Gastroesophageal sphincter (tissue), 4 donors: Measurements from ENCODE around the gene LRRC63. TPM values are rescaled to one million over a fixed set of nuclear protein-coding genes. Genes with fewer than 3 reads are reported as not detected.
"Not testable (repeated sequence)": the region's sequence is repeated elsewhere in the genome, so short reads cannot be mapped to it uniquely, and the experiment has no call there.

ENCODE experiments used
- ATAC-seq: fragments of 150-250 bp; one replicate; pipeline ENCODE4 v1.9.1; 2016; ENCODE audit warnings: mild to moderate bottlenecking, moderate library complexity
- H3K27ac ChIP-seq, 4 donors: fragments of 200-600 bp; sonication (generic) in 3 of 4; 1 replicate in 3 of 4; 2 replicates in 1 of 4; pipeline ENCODE4 v1.5.1; 2016 to 2019
- H3K27me3 ChIP-seq: fragments of 200-600 bp; sonication (generic); one replicate; pipeline ENCODE4 v1.5.1; 2019
- H3K36me3 ChIP-seq, 2 donors: fragments of 200-600 bp; sonication (generic); one replicate each; pipeline ENCODE4 v1.5.1; 2019; ENCODE audit warnings: control low read depth in 1 of 2
- H3K4me1 ChIP-seq, 3 donors: fragments of 200-600 bp; sonication (generic); 1 replicate in 2 of 3; 2 replicates in 1 of 3; pipeline ENCODE4 v1.5.1; 2016 to 2019; ENCODE audit warnings: control low read depth in 2 of 3
- H3K4me3 ChIP-seq, 2 donors: fragments of 200-600 bp; sonication (generic); one replicate each; pipeline ENCODE4 v1.5.1; 2019; ENCODE audit warnings: mild to moderate bottlenecking in 1 of 2, moderate library complexity in 1 of 2
- H3K9me3 ChIP-seq, 3 donors: fragments of 200-600 bp; sonication (generic); one replicate each; pipeline ENCODE4 v1.5.1; 2017 to 2019; ENCODE audit warnings: control low read depth in 2 of 3
- CTCF ChIP-seq, 4 experiments: fragments of 200-600 bp in 2 of 4; fragments of 450-650 bp in 2 of 4; sonication (generic) in 1 of 4; IDR thresholded peaks; one replicate each; pipeline ENCODE4 v1.5.1; 2017 to 2019; ENCODE audit warnings: antibody characterized with exemption in 4 of 4, mild to moderate bottlenecking in 2 of 4, moderate library complexity in 2 of 4
- EP300 ChIP-seq: sonication (generic); formaldehyde crosslinking; IDR thresholded peaks from one replicate; pipeline ENCODE4 v1.6.1; 2017; ENCODE audit warnings: antibody characterized with exemption, mild to moderate bottlenecking
- POLR2A ChIP-seq, 2 donors: fragments of 450-650 bp; IDR thresholded peaks; one replicate each; pipeline ENCODE4 v1.6.1; 2017; ENCODE audit warnings: antibody characterized with exemption in 2 of 2, mild to moderate bottlenecking in 2 of 2, moderate library complexity in 1 of 2
- POLR2AphosphoS5 ChIP-seq: sonication (generic); formaldehyde crosslinking; IDR thresholded peaks from one replicate; pipeline ENCODE4 v1.6.1; 2017; ENCODE audit warnings: antibody characterized with exemption
- WGBS, 2 donors: methylation state at CpG; one replicate each; pipeline ENCODE4 v1.1.5; 2018; ENCODE audit warnings: low coverage in 1 of 2; 5-methylcytosine and 5-hydroxymethylcytosine counted together
- total RNA-seq, 4 donors: library from RNA; depleted of rRNA; stranded (reverse); fragments of >200 nt; gene quantifications; one replicate each; pipeline ENCODE4 v1.1.0, GENCODE V29; 2016

The LRRC63 gene
- total RNA-seq, 4 donors from 2014 or later: not detected

GRCh38 chr13:46207828-46208227 is 3.9 kb upstream of the LRRC63 start:
- H3K9me3 ChIP-seq: no peaks in the 10 kb centered on the region
- no peak for ATAC-seq
- TF ChIP-seq CTCF (IDR thresholded peaks at IDR 0.05) (no peak), POLR2A (IDR thresholded peaks at IDR 0.05) (no peak), EP300 (no peak), POLR2AphosphoS5 (no peak)

GRCh38 chr13:46210362-46211083 is 1.2 kb upstream of the LRRC63 start:
- no peak for ATAC-seq
- Histone ChIP-seq H3K36me3 (no peaks in the 10 kb centered on the region), H3K27ac (no peak overlapping the region), H3K9me3 (no peaks in the 10 kb centered on the region), H3K4me3 (peak overlapping the region in 1 of 2 donors; percentile 53), H3K27me3 (peaks cover 4% of the 10 kb centered on the region), H3K4me1 (peaks cover 0 to 13% (median 4%) of the 10 kb centered on the region in 3 donors)
- WGBS, 2 donors: 76 to 83% methylated on average over 6 of the region's 6 CpGs
- TF ChIP-seq POLR2AphosphoS5: no peak

More at GRCh38 chr13:46207828-46208227, 3.9 kb upstream of the LRRC63 start:
- no CpG with 5 or more reads among the region's 7 CpGs for WGBS, 2 donors
- H3K4me1 ChIP-seq: peaks cover 0 to 13% (median 4%) of the 10 kb centered on the region in 3 donors
- H3K27ac ChIP-seq: no peak overlapping the region
- H3K27me3 ChIP-seq: peaks cover 4% of the 10 kb centered on the region
- H3K36me3 ChIP-seq: no peaks in the 10 kb centered on the region
- no peak overlapping the region for H3K4me3 ChIP-seq

- Histone ChIP-seq H3K27ac (no peak overlapping the region), H3K4me3 (peak overlapping the region; percentile 41 to 53), H3K36me3 (no peaks in the 10 kb centered on the region), H3K9me3 (peaks cover 0 to 5% (median 0%) of the 10 kb centered on the region in 3 donors), H3K27me3 (peaks cover 4% of the 10 kb centered on the region), H3K4me1 (peaks cover 0 to 13% (median 4%) of the 10 kb centered on the region in 3 donors)
- TF ChIP-seq POLR2AphosphoS5 (no peak), CTCF (IDR thresholded peaks at IDR 0.05) (no peak), POLR2A (IDR thresholded peaks at IDR 0.05) (no peak), EP300 (no peak)
- peak; percentile 40 for ATAC-seq
- 8 to 9% methylated on average over 7 to 9 of the region's 9 CpGs for WGBS, 2 donors
These were observed 629 bp upstream of the LRRC63 start for GRCh38 chr13:46211116-46211482.

- TF ChIP-seq EP300: no peak
- TF ChIP-seq POLR2A (IDR thresholded peaks at IDR 0.05): no peak
- TF ChIP-seq POLR2AphosphoS5: no peak
- no peak for TF ChIP-seq CTCF (IDR thresholded peaks at IDR 0.05)
- WGBS, 2 donors: 96 to 100% methylated on average over 2 to 3 of the region's 3 CpGs
- H3K9me3 ChIP-seq: peaks cover 0 to 19% (median 0%) of the 10 kb centered on the region in 3 donors
- H3K36me3 ChIP-seq: no peaks in the 10 kb centered on the region
- H3K27ac ChIP-seq: no peak overlapping the region
- H3K4me3 ChIP-seq: no peak overlapping the region
- no peak for ATAC-seq
- H3K4me1 ChIP-seq: peaks cover 0 to 13% (median 4%) of the 10 kb centered on the region in 3 donors
- no peaks in the 10 kb centered on the region for H3K27me3 ChIP-seq
These were observed 1.5 kb downstream of the LRRC63 start for GRCh38 chr13:46213242-46213641.

- peaks cover 0 to 13% (median 4%) of the 10 kb centered on the region in 3 donors for H3K4me1 ChIP-seq
- H3K36me3 ChIP-seq, ATAC-seq, H3K27me3 ChIP-seq, H3K27ac ChIP-seq, H3K4me3 ChIP-seq: not testable (repeated sequence)
- peaks cover 0 to 19% (median 0%) of the 10 kb centered on the region in 3 donors for H3K9me3 ChIP-seq
- 67 to 71% methylated on average over 1 of the region's 1 CpG for WGBS, 2 donors
These were observed 3.0 kb downstream of the LRRC63 start for GRCh38 chr13:46214741-46215140.

GRCh38 chr13:46220234-46220633 is 8.5 kb downstream of the LRRC63 start:
- ATAC-seq, H3K4me1 ChIP-seq, H3K27me3 ChIP-seq, H3K4me3 ChIP-seq, H3K36me3 ChIP-seq, H3K27ac ChIP-seq: not testable (repeated sequence)
- H3K9me3 ChIP-seq: peaks cover 0 to 42% (median 0%) of the 10 kb centered on the region in 3 donors
- no CpG with 5 or more reads among the region's 2 CpGs for WGBS, 2 donors
